22Rv1 (cell line): Measurements from ENCODE around the gene ZNF385B.
A peak's percentile ranks its signal among the peaks of the same experiment; 100 is the strongest.

Experiments used
- H3K27ac ChIP-seq: fragments of 450-650 bp; 2 replicates; pipeline ENCODE4 v1.5.1; 2017
- ZFX ChIP-seq: fragments of 450-650 bp; IDR thresholded peaks from 2 replicates; pipeline ENCODE4 v1.6.1; 2017; ENCODE audit warnings: antibody characterized with exemption, borderline replicate concordance
- TF ChIP-seq, protein P1 (sequence below): fragments of 450-650 bp; IDR thresholded peaks from 2 replicates; pipeline ENCODE4 v1.5.1; 2017; ENCODE audit warnings: mild to moderate bottlenecking

ZNF385B gene

DNA sequence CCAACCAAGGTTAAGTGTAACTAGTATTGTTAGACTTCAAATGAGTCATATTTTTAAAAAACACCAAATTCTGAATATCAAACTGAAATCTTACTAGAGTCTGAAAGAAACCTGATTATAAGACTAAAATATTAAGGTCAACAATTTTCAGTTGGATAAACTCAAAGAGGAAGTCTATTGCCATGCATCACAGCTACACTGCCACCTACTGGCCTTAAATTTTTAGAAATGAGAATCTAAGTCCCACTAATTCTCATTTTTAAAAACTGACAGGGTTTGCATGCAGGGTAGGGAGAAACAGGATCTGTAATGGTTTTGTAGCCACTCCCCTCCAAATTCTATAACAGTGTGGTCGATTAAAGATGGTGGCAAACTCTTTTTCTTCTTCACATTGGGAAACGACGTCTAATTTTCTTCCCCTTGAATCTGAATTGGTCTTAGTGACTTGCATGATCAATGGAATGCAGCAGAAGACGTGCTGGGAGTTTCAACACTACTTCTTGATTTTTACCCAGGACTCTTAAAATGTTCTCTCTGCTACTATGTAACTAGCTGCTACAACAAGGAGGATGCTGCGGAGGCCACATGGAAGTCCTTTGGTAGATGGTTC, 420.7 kb downstream of the ZNF385B start:
- peak overlapping the region; percentile 79 for H3K27ac ChIP-seq
- TF ChIP-seq, protein P1, sequence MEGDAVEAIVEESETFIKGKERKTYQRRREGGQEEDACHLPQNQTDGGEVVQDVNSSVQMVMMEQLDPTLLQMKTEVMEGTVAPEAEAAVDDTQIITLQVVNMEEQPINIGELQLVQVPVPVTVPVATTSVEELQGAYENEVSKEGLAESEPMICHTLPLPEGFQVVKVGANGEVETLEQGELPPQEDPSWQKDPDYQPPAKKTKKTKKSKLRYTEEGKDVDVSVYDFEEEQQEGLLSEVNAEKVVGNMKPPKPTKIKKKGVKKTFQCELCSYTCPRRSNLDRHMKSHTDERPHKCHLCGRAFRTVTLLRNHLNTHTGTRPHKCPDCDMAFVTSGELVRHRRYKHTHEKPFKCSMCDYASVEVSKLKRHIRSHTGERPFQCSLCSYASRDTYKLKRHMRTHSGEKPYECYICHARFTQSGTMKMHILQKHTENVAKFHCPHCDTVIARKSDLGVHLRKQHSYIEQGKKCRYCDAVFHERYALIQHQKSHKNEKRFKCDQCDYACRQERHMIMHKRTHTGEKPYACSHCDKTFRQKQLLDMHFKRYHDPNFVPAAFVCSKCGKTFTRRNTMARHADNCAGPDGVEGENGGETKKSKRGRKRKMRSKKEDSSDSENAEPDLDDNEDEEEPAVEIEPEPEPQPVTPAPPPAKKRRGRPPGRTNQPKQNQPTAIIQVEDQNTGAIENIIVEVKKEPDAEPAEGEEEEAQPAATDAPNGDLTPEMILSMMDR = peak; percentile 79
- no peak for TF ChIP-seq ZFX

DNA sequence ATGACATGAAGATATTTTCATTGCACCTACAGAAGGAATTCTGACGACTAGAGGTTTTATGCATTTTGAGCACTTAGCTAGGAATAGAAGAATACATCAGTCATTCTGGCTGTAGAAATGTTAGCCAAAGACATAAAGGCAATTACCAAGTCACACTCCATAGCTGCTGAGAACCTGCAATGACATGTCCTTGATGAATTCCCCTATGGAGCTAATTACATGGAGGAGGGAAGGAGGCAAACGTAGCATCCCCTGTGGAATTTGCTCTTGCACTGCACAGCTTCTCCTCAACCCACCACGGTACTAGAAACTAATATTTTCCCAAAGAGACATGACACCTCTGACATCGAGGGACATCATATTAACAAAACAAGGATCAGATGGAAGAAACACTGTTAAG, 422.8 kb downstream of the ZNF385B start:
- no peak for TF ChIP-seq ZFX
- TF ChIP-seq, protein P1 = no peak
- peak overlapping the region; percentile 8 for H3K27ac ChIP-seq

DNA sequence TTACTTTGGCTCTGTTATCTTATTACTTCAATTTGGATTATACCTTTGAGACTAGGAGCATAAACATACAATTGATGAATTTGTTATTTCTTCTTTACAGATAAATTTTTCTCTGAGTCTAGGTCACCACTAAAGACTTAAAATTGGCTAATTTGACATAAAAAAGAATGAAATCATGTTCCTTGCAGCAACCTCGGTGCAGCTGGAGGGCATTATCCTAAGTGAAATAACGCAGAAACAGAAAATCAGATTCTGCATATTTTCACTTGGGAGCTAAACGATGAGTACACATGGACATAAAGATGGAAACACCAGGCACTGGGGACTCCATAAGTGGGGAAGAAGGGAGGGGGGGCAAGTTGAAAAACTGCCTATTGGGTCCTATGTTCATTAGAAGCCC, 424.0 kb downstream of the ZNF385B start:
- TF ChIP-seq, protein P1 = no peak
- TF ChIP-seq ZFX = no peak
- H3K27ac ChIP-seq = no peak overlapping the region

DNA sequence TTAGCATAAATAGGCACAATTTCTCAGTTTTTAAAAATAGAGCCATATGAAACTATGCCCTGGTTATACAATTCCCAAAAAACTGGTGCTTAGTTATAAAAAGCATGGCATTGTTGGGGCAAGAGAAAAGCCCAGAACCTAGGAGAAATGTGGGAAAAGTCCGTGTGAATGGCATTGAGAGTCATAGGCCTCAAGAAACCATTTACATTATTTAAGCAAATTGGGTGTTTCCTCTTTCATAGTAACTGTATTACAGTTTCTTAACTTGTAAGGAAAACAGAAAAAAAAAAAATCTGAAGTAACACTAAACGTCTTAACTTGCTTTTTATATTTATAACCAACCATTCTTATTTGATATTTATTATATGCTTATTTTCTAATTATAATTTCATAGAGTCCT, 425.8 kb downstream of the ZNF385B start:
- TF ChIP-seq, protein P1 = no peak
- no peak for TF ChIP-seq ZFX
- H3K27ac ChIP-seq = no peak overlapping the region

DNA sequence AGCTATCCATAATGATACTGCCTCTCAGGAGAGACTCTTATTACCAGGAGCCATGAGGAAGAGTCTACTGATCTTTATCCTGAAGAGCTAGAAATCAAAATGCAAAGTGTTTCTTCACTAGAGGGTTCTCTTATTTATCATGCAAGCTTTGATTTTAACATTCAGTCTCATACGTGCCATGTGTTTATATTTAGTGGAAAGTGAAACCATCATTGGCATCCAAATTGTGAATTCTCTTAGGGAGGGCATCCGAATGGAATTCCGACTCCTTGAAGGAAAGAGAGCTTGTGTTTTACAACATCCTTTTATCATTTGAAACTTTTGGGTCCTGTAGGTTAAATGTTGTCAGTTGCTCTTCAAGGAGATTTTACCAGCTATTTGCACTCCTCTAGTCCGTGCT, 426.4 kb downstream of the ZNF385B start:
- H3K27ac ChIP-seq = peak overlapping the region; percentile 21
- TF ChIP-seq ZFX = no peak
- TF ChIP-seq, protein P1 = no peak

DNA sequence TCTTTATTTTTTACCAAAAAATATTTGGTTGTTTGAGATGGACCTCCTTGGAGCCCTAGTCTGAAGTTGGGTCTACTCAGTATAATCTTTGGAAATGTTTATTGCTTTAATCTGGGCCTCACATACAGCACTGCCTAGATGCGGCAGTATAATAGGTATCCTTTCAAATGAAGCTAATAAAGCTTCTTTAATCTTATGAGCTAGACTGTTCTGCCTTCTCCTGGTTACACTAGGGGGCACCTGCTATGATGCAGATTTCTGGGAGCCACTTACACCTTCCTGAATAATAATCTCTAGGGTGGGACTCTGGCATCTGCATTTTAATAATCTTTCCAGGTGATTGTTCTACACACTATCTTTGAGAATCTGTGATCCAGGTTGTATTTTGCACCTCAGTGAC, 427.1 kb downstream of the ZNF385B start:
- H3K27ac ChIP-seq = peak overlapping the region; percentile 21
- TF ChIP-seq, protein P1 = no peak
- no peak for TF ChIP-seq ZFX

DNA sequence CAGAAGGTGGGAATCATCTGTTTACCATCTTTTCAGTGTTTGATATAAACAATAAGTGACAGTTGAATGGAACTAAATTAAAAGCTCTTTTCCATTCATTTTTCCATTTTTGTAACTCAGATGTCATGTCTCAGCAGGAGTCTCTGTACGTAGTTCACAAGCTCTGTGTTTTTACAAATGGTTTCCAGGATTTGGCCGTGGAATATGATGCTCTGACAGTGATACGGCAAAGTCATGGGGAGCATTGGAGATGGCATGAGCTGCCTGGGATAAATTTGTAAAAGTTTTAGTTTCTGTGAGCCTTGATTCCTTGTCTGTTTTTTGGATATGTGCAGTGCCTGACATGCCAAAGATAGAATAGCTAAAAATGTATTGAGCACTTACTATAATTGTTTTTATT, 428.7 kb downstream of the ZNF385B start:
- peak overlapping the region; percentile 41 for H3K27ac ChIP-seq
- no peak for TF ChIP-seq ZFX
- TF ChIP-seq, protein P1 = no peak
